Neural cell (in vitro differentiated cells): ENCODE data around the gene MACIR. TPM values are rescaled to one million over a fixed set of nuclear protein-coding genes. Genes with fewer than 3 reads are reported as not detected.

Experiments
- H2AFZ ChIP-seq: fragments of 200-600, 300-800 bp; sonication (generic), shearing (Covaris generic); 2 replicates; pipeline ENCODE4 v1.6.0; 2014; ENCODE audit warnings: low read depth, mild to moderate bottlenecking, antibody characterized with exemption, low read length, moderate library complexity
- H3F3A ChIP-seq: fragments of 200-600 bp; shearing (Covaris generic); 2 replicates; pipeline ENCODE4 v1.6.1; 2016; ENCODE audit warnings: mild to moderate bottlenecking, moderate library complexity, mixed read lengths, antibody characterized with exemption, low read length; ENCODE audit not compliant: insufficient read depth, poor library complexity, severe bottlenecking
- H3K27ac ChIP-seq: fragments of 200-600, 300-800 bp; sonication (generic), shearing (Covaris generic); 2 replicates; pipeline ENCODE4 v1.5.1; 2014; ENCODE audit warnings: mild to moderate bottlenecking, low read length, moderate library complexity
- H3K27me3 ChIP-seq: fragments of 300-800, 200-600 bp; sonication (generic), shearing (Covaris generic); 2 replicates; pipeline ENCODE4 v1.6.0; 2014; ENCODE audit warnings: mild to moderate bottlenecking, low read depth, low read length, moderate library complexity; ENCODE audit not compliant: insufficient read depth
- H3K36me3 ChIP-seq: fragments of 300-800, 200-600 bp; sonication (generic), shearing (Covaris generic); 2 replicates; pipeline ENCODE4 v1.5.1; 2014; ENCODE audit warnings: mild to moderate bottlenecking, antibody characterized with exemption, low read length, moderate library complexity; ENCODE audit not compliant: insufficient read depth
- H3K4me2 ChIP-seq: fragments of 300-800, 200-600 bp; sonication (generic), shearing (Covaris generic); 2 replicates; pipeline ENCODE4 v1.6.0; 2014; ENCODE audit warnings: mild to moderate bottlenecking, low read length
- H3K4me3 ChIP-seq: fragments of 300-800, 200-600 bp; sonication (generic), shearing (Covaris generic); 2 replicates; pipeline ENCODE4 v1.5.1; 2014; ENCODE audit warnings: mild to moderate bottlenecking, low read length, moderate library complexity
- H3K79me2 ChIP-seq: fragments of 200-600 bp; shearing (Covaris generic); replicated peaks from 2 replicates; pipeline ENCODE4 v1.6.0; 2014; ENCODE audit warnings: mild to moderate bottlenecking, low read length, moderate library complexity; ENCODE audit not compliant: insufficient read depth
- H3K9ac ChIP-seq: fragments of 300-800, 200-600 bp; sonication (generic), shearing (Covaris generic); 2 replicates; pipeline ENCODE4 v1.6.1; 2016; ENCODE audit warnings: mild to moderate bottlenecking, low read length, mixed read lengths
- H3K9me2 ChIP-seq: fragments of 200-600 bp; shearing (Covaris generic); 2 replicates; pipeline ENCODE4 v1.6.1; 2016; ENCODE audit warnings: mild to moderate bottlenecking, low read length, mixed read lengths; ENCODE audit not compliant: insufficient read depth
- H3K9me3 ChIP-seq: fragments of 200-600, 300-800 bp; sonication (generic), shearing (Covaris generic); 2 replicates; pipeline ENCODE4 v1.6.1; 2016; ENCODE audit warnings: mild to moderate bottlenecking, mixed run types, low read length, moderate library complexity, mixed read lengths
- H4K20me1 ChIP-seq: fragments of 200-600 bp; shearing (Covaris generic); 2 replicates; pipeline ENCODE4 v1.6.1; 2016; ENCODE audit warnings: mild to moderate bottlenecking, mixed run types; ENCODE audit not compliant: insufficient read depth
- EP300 ChIP-seq: fragments of 450-650 bp; conservative IDR thresholded peaks from 2 replicates; pipeline ENCODE4 v1.6.1; 2014; ENCODE audit warnings: antibody characterized with exemption, mild to moderate bottlenecking, moderate library complexity; ENCODE audit not compliant: poor library complexity, severe bottlenecking
- EZH2 ChIP-seq: fragments of 200-600, 300-800 bp; shearing (Covaris generic), sonication (generic); IDR thresholded peaks from 2 replicates; pipeline ENCODE4 v1.6.1; 2014; ENCODE audit warnings: antibody characterized with exemption, low read length, borderline replicate concordance, mild to moderate bottlenecking; ENCODE audit not compliant: insufficient read depth, poor library complexity, severe bottlenecking
- MXI1 ChIP-seq: fragments of 450-650 bp; conservative IDR thresholded peaks from 2 replicates; pipeline ENCODE4 v1.6.1; 2014; ENCODE audit warnings: antibody characterized with exemption, mild to moderate bottlenecking; ENCODE audit not compliant: poor library complexity, severe bottlenecking
- POLR2AphosphoS5 ChIP-seq: IDR thresholded peaks from 2 replicates; pipeline ENCODE4 v1.6.1; 2012
- RAD21 ChIP-seq: fragments of 450-650 bp; conservative IDR thresholded peaks from 2 replicates; pipeline ENCODE4 v1.6.1; 2014; ENCODE audit warnings: antibody characterized with exemption, mild to moderate bottlenecking, moderate library complexity
- SMC3 ChIP-seq: fragments of 450-650 bp; conservative IDR thresholded peaks from 2 replicates; pipeline ENCODE4 v1.6.1; 2014; ENCODE audit warnings: antibody characterized with exemption, mild to moderate bottlenecking, moderate library complexity; ENCODE audit not compliant: poor library complexity
- TAF1 ChIP-seq: IDR thresholded peaks from 2 replicates; pipeline ENCODE4 v1.6.1; 2012; ENCODE audit warnings: low read depth
- polyA plus RNA-seq: library from polyadenylated mRNA; depleted of rRNA; stranded (reverse); fragments of >200 nt; gene quantifications from 2 replicates; pipeline ENCODE4 v1.2.3, GENCODE V29; 2014
- TF ChIP-seq, protein P1 (sequence below): IDR thresholded peaks from 2 replicates; pipeline ENCODE4 v1.6.1; 2012; ENCODE audit warnings: borderline replicate concordance
- TF ChIP-seq, protein P2 (sequence below): fragments of 450-650 bp; IDR thresholded peaks from 2 replicates; pipeline ENCODE4 v1.5.1; 2014; ENCODE audit warnings: antibody characterized with exemption, mild to moderate bottlenecking, moderate library complexity; ENCODE audit not compliant: poor library complexity, severe bottlenecking

Gene MACIR
- polyA plus RNA-seq, 1 donor from 2014 or later: 34.8 TPM

DNA sequence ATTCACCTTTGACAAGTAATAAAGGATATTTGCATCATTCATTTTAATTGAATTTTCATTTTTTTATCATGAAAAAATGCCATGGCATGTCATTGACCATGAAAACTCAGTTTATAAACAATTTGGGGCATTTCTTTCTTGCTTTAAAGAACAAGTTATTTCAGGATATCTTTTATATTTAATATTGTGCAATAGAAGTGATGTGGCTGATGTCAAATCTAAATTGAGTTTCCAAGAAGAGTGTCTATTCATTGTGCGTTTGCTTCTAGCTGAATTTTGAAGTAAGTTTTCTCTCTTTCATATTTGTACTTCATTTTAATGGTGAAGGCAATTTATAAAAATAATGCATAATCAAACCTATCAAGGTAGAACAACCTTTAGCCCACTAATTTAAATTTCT, 30.5 kb downstream of the MACIR start:
- Histone ChIP-seq H3K79me2 (no peaks in the 10 kb centered on the region), H3K4me3 (no peak overlapping the region), H3F3A (no peaks in the 10 kb centered on the region), H3K9me2 (no peaks in the 10 kb centered on the region), H3K27me3 (no peaks in the 10 kb centered on the region), H3K9me3 (no peaks in the 10 kb centered on the region), H3K9ac (no peak overlapping the region), H2AFZ (no peak overlapping the region), H3K27ac (no peak overlapping the region), H3K4me2 (no peak overlapping the region), H3K36me3 (no peaks in the 10 kb centered on the region), H4K20me1 (no peaks in the 10 kb centered on the region)
- TF ChIP-seq SMC3: no peak
- no peak for TF ChIP-seq POLR2AphosphoS5
- TF ChIP-seq, protein P1, sequence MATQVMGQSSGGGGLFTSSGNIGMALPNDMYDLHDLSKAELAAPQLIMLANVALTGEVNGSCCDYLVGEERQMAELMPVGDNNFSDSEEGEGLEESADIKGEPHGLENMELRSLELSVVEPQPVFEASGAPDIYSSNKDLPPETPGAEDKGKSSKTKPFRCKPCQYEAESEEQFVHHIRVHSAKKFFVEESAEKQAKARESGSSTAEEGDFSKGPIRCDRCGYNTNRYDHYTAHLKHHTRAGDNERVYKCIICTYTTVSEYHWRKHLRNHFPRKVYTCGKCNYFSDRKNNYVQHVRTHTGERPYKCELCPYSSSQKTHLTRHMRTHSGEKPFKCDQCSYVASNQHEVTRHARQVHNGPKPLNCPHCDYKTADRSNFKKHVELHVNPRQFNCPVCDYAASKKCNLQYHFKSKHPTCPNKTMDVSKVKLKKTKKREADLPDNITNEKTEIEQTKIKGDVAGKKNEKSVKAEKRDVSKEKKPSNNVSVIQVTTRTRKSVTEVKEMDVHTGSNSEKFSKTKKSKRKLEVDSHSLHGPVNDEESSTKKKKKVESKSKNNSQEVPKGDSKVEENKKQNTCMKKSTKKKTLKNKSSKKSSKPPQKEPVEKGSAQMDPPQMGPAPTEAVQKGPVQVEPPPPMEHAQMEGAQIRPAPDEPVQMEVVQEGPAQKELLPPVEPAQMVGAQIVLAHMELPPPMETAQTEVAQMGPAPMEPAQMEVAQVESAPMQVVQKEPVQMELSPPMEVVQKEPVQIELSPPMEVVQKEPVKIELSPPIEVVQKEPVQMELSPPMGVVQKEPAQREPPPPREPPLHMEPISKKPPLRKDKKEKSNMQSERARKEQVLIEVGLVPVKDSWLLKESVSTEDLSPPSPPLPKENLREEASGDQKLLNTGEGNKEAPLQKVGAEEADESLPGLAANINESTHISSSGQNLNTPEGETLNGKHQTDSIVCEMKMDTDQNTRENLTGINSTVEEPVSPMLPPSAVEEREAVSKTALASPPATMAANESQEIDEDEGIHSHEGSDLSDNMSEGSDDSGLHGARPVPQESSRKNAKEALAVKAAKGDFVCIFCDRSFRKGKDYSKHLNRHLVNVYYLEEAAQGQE: no peak
- TF ChIP-seq RAD21: no peak
- TF ChIP-seq, protein P2, sequence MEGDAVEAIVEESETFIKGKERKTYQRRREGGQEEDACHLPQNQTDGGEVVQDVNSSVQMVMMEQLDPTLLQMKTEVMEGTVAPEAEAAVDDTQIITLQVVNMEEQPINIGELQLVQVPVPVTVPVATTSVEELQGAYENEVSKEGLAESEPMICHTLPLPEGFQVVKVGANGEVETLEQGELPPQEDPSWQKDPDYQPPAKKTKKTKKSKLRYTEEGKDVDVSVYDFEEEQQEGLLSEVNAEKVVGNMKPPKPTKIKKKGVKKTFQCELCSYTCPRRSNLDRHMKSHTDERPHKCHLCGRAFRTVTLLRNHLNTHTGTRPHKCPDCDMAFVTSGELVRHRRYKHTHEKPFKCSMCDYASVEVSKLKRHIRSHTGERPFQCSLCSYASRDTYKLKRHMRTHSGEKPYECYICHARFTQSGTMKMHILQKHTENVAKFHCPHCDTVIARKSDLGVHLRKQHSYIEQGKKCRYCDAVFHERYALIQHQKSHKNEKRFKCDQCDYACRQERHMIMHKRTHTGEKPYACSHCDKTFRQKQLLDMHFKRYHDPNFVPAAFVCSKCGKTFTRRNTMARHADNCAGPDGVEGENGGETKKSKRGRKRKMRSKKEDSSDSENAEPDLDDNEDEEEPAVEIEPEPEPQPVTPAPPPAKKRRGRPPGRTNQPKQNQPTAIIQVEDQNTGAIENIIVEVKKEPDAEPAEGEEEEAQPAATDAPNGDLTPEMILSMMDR: no peak
- no peak for TF ChIP-seq EZH2
- no peak for TF ChIP-seq MXI1
- TF ChIP-seq TAF1: no peak
- no peak for TF ChIP-seq EP300

DNA sequence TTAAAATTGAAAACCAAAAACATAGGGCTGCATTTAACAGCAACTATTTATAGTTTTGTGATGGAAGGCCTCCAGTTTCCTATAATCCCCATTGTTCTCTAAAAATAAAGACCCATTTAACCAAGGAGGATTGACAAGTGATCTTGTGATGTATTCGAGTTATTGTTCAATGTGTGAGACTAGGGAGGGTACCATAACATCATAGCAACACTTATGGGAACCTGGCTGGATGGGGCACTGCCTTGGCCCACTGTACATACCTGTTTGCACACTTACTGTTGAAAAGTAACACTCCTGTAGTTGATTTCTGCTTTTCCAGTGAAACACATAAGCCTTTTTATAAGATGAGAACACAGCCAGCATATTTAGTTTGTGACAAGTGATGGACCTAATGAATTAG, 32.3 kb downstream of the MACIR start:
- Histone ChIP-seq H3K4me3 (no peak overlapping the region), H3K9ac (no peak overlapping the region), H3K4me2 (no peak overlapping the region)

More for the DNA sequence above, 32.3 kb downstream of the MACIR start:
- H3K79me2 ChIP-seq: no peaks in the 10 kb centered on the region
- H3K36me3 ChIP-seq: no peaks in the 10 kb centered on the region
- no peaks in the 10 kb centered on the region for H3F3A ChIP-seq
- H3K27ac ChIP-seq: no peak overlapping the region
- no peak for TF ChIP-seq RAD21
- no peak for TF ChIP-seq SMC3
- TF ChIP-seq, protein P2: no peak
- no peak for TF ChIP-seq EP300
- TF ChIP-seq MXI1: no peak
- TF ChIP-seq TAF1: no peak
- no peak for TF ChIP-seq EZH2
- no peak for TF ChIP-seq POLR2AphosphoS5
- TF ChIP-seq, protein P1: no peak
- H3K27me3 ChIP-seq: no peaks in the 10 kb centered on the region
- H3K9me2 ChIP-seq: no peaks in the 10 kb centered on the region
- no peaks in the 10 kb centered on the region for H4K20me1 ChIP-seq
- no peak overlapping the region for H2AFZ ChIP-seq
- no peaks in the 10 kb centered on the region for H3K9me3 ChIP-seq
